DMS 273 (cell line): ENCODE results near the gene PTBP1.
"Not testable (repeated sequence)": the region's sequence is repeated elsewhere in the genome, so short reads cannot be mapped to it uniquely, and the experiment has no call there.

ENCODE experiments used
- DNase-seq: peaks from one replicate; lab custom pipeline; 2025; ENCODE audit not compliant: unreplicated experiment; lab: John Stamatoyannopoulos, UW

The PTBP1 gene

GRCh38 chr19:852136-853013 lies 55.1 kb downstream of the PTBP1 start, which contains the start of gene ELANE:
ELANE (plus strand) TSS chr19:852303; CDS start chr19:852329, 26 bp downstream.
- DNase-seq = no peak

- no peak for DNase-seq
These were observed 55.8 kb downstream of the PTBP1 start for GRCh38 chr19:853014-853585.

DNA sequence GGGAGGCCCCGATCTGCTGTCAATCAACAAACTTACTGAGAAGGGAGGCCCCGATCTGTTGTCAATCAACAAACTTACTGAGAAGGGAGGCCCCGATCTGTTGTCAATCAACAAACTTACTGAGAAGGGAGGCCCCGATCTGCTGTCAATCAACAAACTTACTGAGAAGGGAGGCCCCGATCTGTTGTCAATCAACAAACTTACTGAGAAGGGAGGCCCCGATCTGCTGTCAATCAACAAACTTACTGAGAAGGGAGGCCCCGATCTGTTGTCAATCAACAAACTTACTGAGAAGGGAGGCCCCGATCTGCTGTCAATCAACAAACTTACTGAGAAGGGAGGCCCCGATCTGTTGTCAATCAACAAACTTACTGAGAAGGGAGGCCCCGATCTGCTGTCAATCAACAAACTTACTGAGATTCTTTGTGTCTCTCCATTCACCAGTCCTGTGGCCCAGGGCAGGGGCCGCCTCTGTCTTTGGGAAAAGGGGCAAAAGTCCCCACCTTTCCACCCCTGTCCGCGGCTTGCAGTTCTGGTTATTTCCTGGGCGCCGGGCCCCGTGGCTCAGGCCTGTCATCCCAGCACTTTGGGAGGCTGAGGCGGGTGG lies 56.5 kb downstream of the PTBP1 start:
- not testable (repeated sequence) for DNase-seq

DNA sequence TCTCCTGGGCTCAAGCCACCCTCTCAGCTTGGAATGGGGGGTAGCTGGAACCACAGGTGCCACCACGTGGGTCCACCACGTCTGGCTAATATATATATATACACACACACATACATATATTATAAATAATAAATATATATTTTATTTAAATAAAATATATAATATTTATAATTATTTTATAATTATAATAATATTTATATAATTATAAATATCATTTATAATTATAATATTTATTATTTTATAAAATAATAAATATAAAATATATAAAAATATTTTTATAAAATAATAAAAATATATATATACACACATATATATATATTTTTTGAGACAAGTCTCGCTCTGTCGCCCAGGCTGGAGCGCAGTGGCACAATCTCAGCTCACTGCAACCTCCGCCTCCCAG lies 57.3 kb downstream of the PTBP1 start:
- peak; percentile 49 for DNase-seq

DNA sequence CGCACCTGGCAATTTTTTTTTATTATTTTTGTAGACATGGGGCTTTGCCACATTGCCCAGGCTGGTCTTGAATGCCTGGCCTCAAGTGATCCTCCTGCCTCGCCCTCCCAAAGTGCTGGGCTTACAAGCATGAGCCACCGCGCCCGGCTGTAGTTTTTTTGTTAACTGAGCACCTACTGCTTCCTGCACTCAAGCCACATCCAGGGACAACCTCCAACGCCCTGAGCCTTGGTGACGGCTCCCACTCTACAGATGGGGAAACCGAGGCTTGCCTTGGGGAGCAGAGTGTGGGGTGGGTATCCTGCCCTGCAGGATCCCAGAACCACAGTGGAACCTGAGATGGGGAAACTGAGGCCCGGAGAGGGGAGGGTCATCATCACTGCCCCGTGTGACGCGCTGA lies 57.9 kb downstream of the PTBP1 start:
- DNase-seq = no peak

GRCh38 chr19:855566-856120 lies 58.4 kb downstream of the PTBP1 start:
- DNase-seq = no peak

DNA sequence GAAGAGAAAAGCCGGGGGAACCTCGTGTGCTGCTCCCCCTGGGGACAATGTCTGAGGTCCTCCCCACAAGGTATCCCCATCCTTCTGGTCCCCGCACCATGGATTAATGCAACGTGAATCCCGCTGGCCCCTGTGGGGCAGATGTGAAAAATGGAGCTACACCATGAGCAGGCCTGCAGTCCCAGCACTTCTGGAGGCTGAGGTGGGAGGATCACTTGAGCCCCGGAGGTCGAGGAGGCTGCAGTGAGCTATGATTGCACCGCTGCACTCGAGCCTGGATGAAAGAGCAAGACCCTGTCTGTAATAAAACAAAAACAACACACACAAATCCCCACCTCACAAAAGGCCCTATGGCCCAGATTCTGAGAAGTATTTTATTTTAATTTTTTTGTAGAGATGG lies 61.0 kb downstream of the PTBP1 start:
- no peak for DNase-seq

DNA sequence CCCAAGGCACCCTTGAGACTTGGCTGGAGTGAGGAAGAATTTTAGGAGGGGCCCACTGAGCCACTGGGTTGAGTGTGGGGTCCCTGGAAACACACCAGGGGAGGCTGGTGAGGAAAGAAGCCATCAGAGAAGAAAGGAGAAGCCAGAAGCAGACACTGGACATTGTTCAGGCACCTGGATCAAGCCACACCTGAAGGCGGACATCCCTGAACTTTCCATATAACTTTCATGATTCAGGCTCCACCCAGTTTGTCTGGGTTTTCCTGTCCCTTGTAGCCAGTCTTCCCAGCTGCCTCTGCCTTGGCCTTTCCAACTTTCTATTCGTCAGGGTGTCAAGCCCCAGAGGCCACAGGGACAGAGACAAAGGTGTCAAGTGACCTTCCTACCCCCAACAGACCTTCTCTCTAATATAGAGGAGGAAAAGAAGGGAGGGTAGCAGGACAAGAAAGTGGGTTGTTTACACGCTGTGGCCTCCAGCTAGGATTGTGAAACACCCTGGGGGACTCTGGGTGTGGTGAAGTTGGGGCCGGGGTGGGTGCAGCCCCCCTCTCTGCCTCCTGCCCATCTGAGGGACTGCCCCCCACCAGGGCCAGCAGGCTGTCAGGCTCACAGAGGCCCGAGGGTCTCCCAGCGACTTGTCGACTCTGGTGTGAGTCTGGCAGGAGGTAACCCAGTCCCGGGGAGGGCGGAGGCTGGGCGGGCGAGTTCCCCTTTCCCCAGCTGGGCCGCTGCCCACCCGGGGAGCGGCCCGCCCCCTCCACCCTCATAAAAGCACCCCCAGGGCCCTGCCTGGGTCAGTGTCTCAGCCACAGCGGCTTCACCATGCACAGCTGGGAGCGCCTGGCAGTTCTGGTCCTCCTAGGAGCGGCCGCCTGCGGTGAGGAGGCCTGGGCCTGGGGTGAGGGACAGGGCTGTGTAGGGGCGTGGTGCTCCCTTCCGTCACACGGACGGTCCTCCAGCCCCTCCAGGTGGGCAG lies 61.9 kb downstream of the PTBP1 start, which contains the start of gene CFD:
Gene CFD (plus strand): TSS at position 797 of the 976 bp plus-strand sequence. CDS start 26 bp downstream, at position 823.
- no peak for DNase-seq

- no peak for DNase-seq
These were observed 64.0 kb downstream of the PTBP1 start for GRCh38 chr19:861141-861755.
